Measurements from ENCODE around the gene ZBTB39. TPM values are rescaled to one million over a fixed set of nuclear protein-coding genes. Genes with fewer than 3 reads are reported as not detected.

ZBTB39 gene
- total and polyA plus RNA-seq, 2 of the 8 experiments (the other 6 are each of a cell fraction or from before 2014, with no cell fraction given) = 19.3 to 25.0 TPM

- TF ChIP-seq RAD21 (IDR thresholded peaks at IDR 0.05 in 1 of 2, conservative IDR thresholded peaks at IDR 0.05 in 1 of 2; ENCODE audit: low read depth in 2 of 2, low read length in 2 of 2) (no peak), BRCA1 (IDR thresholded peaks at IDR 0.05; ENCODE audit: low read depth, low read length) (no peak), ATF3 (IDR thresholded peaks at IDR 0.05; ENCODE audit: insufficient read depth, low read depth, low read length) (no peak), GTF2F1 (IDR thresholded peaks at IDR 0.05; ENCODE audit: borderline replicate concordance, low read depth, low read length) (no peak), KDM4A (IDR thresholded peaks at IDR 0.05; ENCODE audit: low read depth, low read length, severe bottlenecking) (no peak), JUND (IDR thresholded peaks at IDR 0.05; ENCODE audit: low read length) (no peak), NRF1 (IDR thresholded peaks at IDR 0.05; ENCODE audit: low read depth, low read length) (no peak), RFX5 (IDR thresholded peaks at IDR 0.05; ENCODE audit: borderline replicate concordance, low read depth, low read length) (no peak)
Measured at GRCh38 chr12:57006809-57007475, 596 bp upstream of the ZBTB39 start (continued).

Data from H1 (cell line).